WTC11 (cell line): ENCODE results near the gene CTDSP2. TPM values are rescaled to one million over a fixed set of nuclear protein-coding genes. Genes with fewer than 3 reads are reported as not detected.
"Not testable (repeated sequence)": the region's sequence is repeated elsewhere in the genome, so short reads cannot be mapped to it uniquely, and the experiment has no call there.

Experiments used
- ATAC-seq: fragments of 200-7000 bp; cut with Tn5 transposase; 2 replicates; pipeline ENCODE4 v1.10.0; 2021; ENCODE audit warnings: mild to moderate bottlenecking, moderate library complexity
- CTCF ChIA-PET: fragments of 300-600 bp; sonication (Branson Sonifier 250); formaldehyde crosslinking; loops from one replicate; lab custom pipeline; 2021; ENCODE audit warnings: antibody characterized with exemption; lab: Charles Lee
- POLR2A ChIA-PET: fragments of 350-600 bp; sonication (Branson Sonifier 250); formaldehyde crosslinking; loops from one replicate; lab custom pipeline; 2021; ENCODE audit warnings: antibody characterized with exemption; lab: Charles Lee
- DNase-seq: peaks from one replicate; pipeline ENCODE4 v3.0.0; 2021; ENCODE audit warnings: low spot score
- H3K27ac Mint-ChIP-seq: 2 replicates; pipeline ENCODE4 v1.8.0; 2021; ENCODE audit warnings: mixed read lengths
- H3K27me3 Mint-ChIP-seq: 2 replicates; pipeline ENCODE4 v1.8.0; 2021; ENCODE audit warnings: low read depth, mild to moderate bottlenecking, moderate library complexity, mixed read lengths
- H3K36me3 Mint-ChIP-seq: 2 replicates; pipeline ENCODE4 v1.8.0; 2021; ENCODE audit warnings: mixed read lengths
- H3K4me1 Mint-ChIP-seq: 2 replicates; pipeline ENCODE4 v1.8.0; 2022; ENCODE audit warnings: mixed read lengths
- H3K4me3 Mint-ChIP-seq: 2 replicates; pipeline ENCODE4 v1.8.0; 2021; ENCODE audit warnings: mild to moderate bottlenecking, moderate library complexity, mixed read lengths
- H3K9me3 Mint-ChIP-seq: 2 replicates; pipeline ENCODE4 v1.8.0; 2021; ENCODE audit warnings: mixed read lengths
- AFF4 ChIP-seq: sonication (generic); formaldehyde crosslinking; IDR thresholded peaks from 2 replicates; pipeline ENCODE4 v1.8.1; 2023; ENCODE audit warnings: mild to moderate bottlenecking, missing genetic modification reagents, borderline replicate concordance
- AR ChIP-seq: fragments of 250-450 bp; sonication (Bioruptor Pico); IDR thresholded peaks from 2 replicates; pipeline ENCODE4 v1.9.0; 2021; ENCODE audit warnings: mild to moderate bottlenecking
- FOXP4 ChIP-seq: sonication (generic); formaldehyde crosslinking; IDR thresholded peaks from 2 replicates; pipeline ENCODE4 v1.8.0; 2022; ENCODE audit warnings: mild to moderate bottlenecking, missing genetic modification reagents
- GABPB1 ChIP-seq: sonication (generic); formaldehyde crosslinking; IDR thresholded peaks from 2 replicates; pipeline ENCODE4 v1.8.1; 2023; ENCODE audit warnings: mild to moderate bottlenecking, missing genetic modification reagents
- IRF1 ChIP-seq: sonication (generic); formaldehyde crosslinking; IDR thresholded peaks from 2 replicates; pipeline ENCODE4 v1.8.0; 2023; ENCODE audit warnings: missing genetic modification reagents
- IRF2 ChIP-seq: sonication (generic); formaldehyde crosslinking; IDR thresholded peaks from 2 replicates; pipeline ENCODE4 v1.8.0; 2022; ENCODE audit warnings: low read depth, missing genetic modification reagents, borderline replicate concordance
- MXD4 ChIP-seq: fragments of 250-450 bp; sonication (Bioruptor Pico); IDR thresholded peaks from 2 replicates; pipeline ENCODE4 v1.8.0; 2021; ENCODE audit warnings: mild to moderate bottlenecking, moderate library complexity, borderline replicate concordance
- PRDM15 ChIP-seq: sonication (generic); formaldehyde crosslinking; IDR thresholded peaks from 2 replicates; pipeline ENCODE4 v1.8.0; 2022; ENCODE audit warnings: missing genetic modification reagents
- PRRX2 ChIP-seq: fragments of 250-450 bp; sonication (Bioruptor Pico); IDR thresholded peaks from 2 replicates; pipeline ENCODE4 v1.8.0; 2021; ENCODE audit warnings: mild to moderate bottlenecking
- SMAD4 ChIP-seq: sonication (generic); formaldehyde crosslinking; IDR thresholded peaks from 2 replicates; pipeline ENCODE4 v1.8.0; 2022; ENCODE audit warnings: mild to moderate bottlenecking, missing genetic modification reagents
- ZBTB43 ChIP-seq: sonication (generic); formaldehyde crosslinking; IDR thresholded peaks from 2 replicates; pipeline ENCODE4 v1.8.1; 2023; ENCODE audit warnings: mild to moderate bottlenecking, missing genetic modification reagents
- ZMAT4 ChIP-seq: fragments of 250-450 bp; sonication (Bioruptor Pico); IDR thresholded peaks from 2 replicates; pipeline ENCODE4 v1.9.0; 2021; ENCODE audit warnings: mild to moderate bottlenecking
- ZNF121 ChIP-seq: sonication (generic); formaldehyde crosslinking; IDR thresholded peaks from 2 replicates; pipeline ENCODE4 v1.8.0; 2023; ENCODE audit warnings: missing genetic modification reagents
- ZNF396 ChIP-seq: fragments of 250-450 bp; sonication (Bioruptor Pico); IDR thresholded peaks from 2 replicates; pipeline ENCODE4 v1.8.0; 2021; ENCODE audit warnings: mild to moderate bottlenecking, moderate library complexity, borderline replicate concordance
- total RNA-seq: library from RNA; stranded (reverse); gene quantifications from 3 replicates; pipeline ENCODE4 v1.2.3, GENCODE V29; 2021

Gene CTDSP2
- total RNA-seq, 1 experiment from 2014 or later = 122 TPM

- Mint-ChIP-seq H3K4me3 (peak overlapping the region; percentile 66; the same call in 1 of the 2 replicates), H3K36me3 (no peaks in the 10 kb centered on the region), H3K27ac (no peak overlapping the region), H3K4me1 (peaks cover 46% of the 10 kb centered on the region), H3K9me3 (peaks cover 6% of the 10 kb centered on the region), H3K27me3 (peaks cover 21% of the 10 kb centered on the region)
- no peak for TF ChIP-seq MXD4
- TF ChIP-seq ZBTB43 = no peak
- TF ChIP-seq ZMAT4 (CRISPR knock-in tag) = no peak
- no peak for TF ChIP-seq SMAD4 (CRISPR knock-in tag)
- no peak for TF ChIP-seq PRRX2 (CRISPR knock-in tag)
- no peak for TF ChIP-seq ZNF121 (CRISPR knock-in tag)
- TF ChIP-seq IRF2 (CRISPR knock-in tag) = no peak
- no peak for TF ChIP-seq FOXP4
- TF ChIP-seq AFF4 (CRISPR knock-in tag) = no peak
- TF ChIP-seq PRDM15 (CRISPR knock-in tag) = no peak
- no peak for TF ChIP-seq GABPB1
- DNase-seq = no peak
- ChIA-PET CTCF (interaction anchor here (0.8 to 4.8 kb wide), 12 partner anchors 8 to 393 kb away, joined by 3 to 58 read pairs (median 16); partner anchors contain the start of gene TSFM), POLR2A (interaction anchor here (0.7 to 2.1 kb wide), 6 partner anchors 9 to 37 kb away, joined by 3 to 10 read pairs (median 4); no protein-coding TSS in a partner anchor)
- no peak for ATAC-seq
These were observed 5.0 kb upstream of the CTDSP2 start for GRCh38 chr12:57851552-57851951.

GRCh38 chr12:57850854-57851430 lies 4.4 kb upstream of the CTDSP2 start:
- Mint-ChIP-seq H3K36me3 (no peaks in the 10 kb centered on the region), H3K27me3 (peaks cover 21% of the 10 kb centered on the region), H3K27ac (no peak overlapping the region; the same call in 1 of the 2 replicates), H3K4me3 (no peak overlapping the region; the same call in 1 of the 2 replicates), H3K9me3 (no peaks in the 10 kb centered on the region), H3K4me1 (peaks cover 46% of the 10 kb centered on the region)
- ChIA-PET CTCF (interaction anchor here (0.8 to 4.8 kb wide), 12 partner anchors 7 to 392 kb away, joined by 3 to 58 read pairs (median 16); partner anchors contain the start of gene TSFM), POLR2A (interaction anchor here (0.7 to 2.1 kb wide), 5 partner anchors 8 to 37 kb away, joined by 3 to 10 read pairs (median 4); no protein-coding TSS in a partner anchor)
- DNase-seq (no peak), ATAC-seq (peak; percentile 19)
- TF ChIP-seq ZNF396 = no peak
- TF ChIP-seq IRF1 (CRISPR knock-in tag) = no peak
- TF ChIP-seq AR (CRISPR knock-in tag) = no peak

- POLR2A ChIA-PET, ATAC-seq, DNase-seq, H3K4me3 Mint-ChIP-seq, H3K9me3 Mint-ChIP-seq, H3K27ac Mint-ChIP-seq, H3K36me3 Mint-ChIP-seq: not testable (repeated sequence)
- H3K27me3 Mint-ChIP-seq = peaks cover 19% of the 10 kb centered on the region
- H3K4me1 Mint-ChIP-seq = peaks cover 44% of the 10 kb centered on the region
- CTCF ChIA-PET = interaction anchor here (1.3 kb wide), 1 partner anchor 15 kb away, joined by 3 read pairs; no protein-coding TSS in a partner anchor
These were observed 2.9 kb upstream of the CTDSP2 start for GRCh38 chr12:57849447-57849846.
